ENCODE measurements around the gene CHD6. TPM values are rescaled to one million over a fixed set of nuclear protein-coding genes. Genes with fewer than 3 reads are reported as not detected.

The CHD6 gene
- total RNA-seq, 5 donors from 2014 or later (not counting 1 experiment from before 2014, with no cell fraction given), result 68.4 to 105 (median 74.9) TPM

DNA sequence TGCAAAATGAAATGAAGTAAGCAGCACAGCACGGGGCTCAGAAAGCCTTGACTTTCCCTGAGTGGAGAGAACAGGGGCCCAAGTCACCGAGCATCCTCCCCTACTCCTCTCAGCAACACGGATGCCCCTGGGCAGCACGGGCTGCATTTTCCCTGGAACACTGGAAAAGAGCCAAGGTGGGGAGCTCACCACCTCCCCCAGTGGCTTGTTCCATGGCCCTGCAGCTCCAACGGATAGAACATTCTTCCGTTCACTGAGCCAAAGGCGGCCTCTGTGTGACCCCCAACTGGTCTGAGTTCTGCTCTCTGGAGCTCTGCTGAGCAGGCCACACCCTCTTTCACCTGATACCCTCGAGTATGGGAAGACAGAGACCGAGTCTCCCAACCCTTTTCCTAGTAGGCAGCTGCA is 230.7 kb downstream of the CHD6 start:
- H3K27me3 Mint-ChIP-seq, result peaks cover 3 to 4% of the 10 kb centered on the region in 2 donors
- H3K4me1 ChIP-seq (ENCODE audit: control insufficient read depth in 1 of 2, extremely low read depth in 1 of 2, insufficient read depth in 2 of 2, low read length in 2 of 2), result no peaks in the 10 kb centered on the region
- no peak overlapping the region for H3K4me3 Mint-ChIP-seq
- no peaks in the 10 kb centered on the region for H3K36me3 ChIP-seq (ENCODE audit: control insufficient read depth in 2 of 2, extremely low read depth in 1 of 2, insufficient read depth in 1 of 2, low read length in 1 of 2)
- peaks cover 0 to 17% of the 10 kb centered on the region in 2 experiments for H3K27me3 ChIP-seq (replicated peaks in 1 of 2; ENCODE audit: control insufficient read depth in 2 of 2, extremely low read depth in 1 of 2, insufficient read depth in 2 of 2, low read length in 1 of 2)
- DNase-seq (no peak), ATAC-seq (replicated peaks in 1 of 4) (no peak)
- no peaks in the 10 kb centered on the region for H3K36me3 Mint-ChIP-seq
- no peak overlapping the region for H3K4me3 ChIP-seq (ENCODE audit: control insufficient read depth in 1 of 2, extremely low read depth in 1 of 2, low read length in 1 of 2)
- WGBS (ENCODE audit: insufficient coverage), result 78% methylated on average over 6 of the region's 9 CpGs
- no peaks in the 10 kb centered on the region for H3K4me1 Mint-ChIP-seq
- no peaks in the 10 kb centered on the region for H3K9me3 ChIP-seq
- no peak overlapping the region for H3K27ac ChIP-seq (ENCODE audit: low read length)
- H3K9me3 Mint-ChIP-seq, result no peaks in the 10 kb centered on the region
- no peak overlapping the region for H3K27ac Mint-ChIP-seq
- POLR2A ChIA-PET, result no interaction called here
- CTCF ChIA-PET, result no interaction called here

DNA sequence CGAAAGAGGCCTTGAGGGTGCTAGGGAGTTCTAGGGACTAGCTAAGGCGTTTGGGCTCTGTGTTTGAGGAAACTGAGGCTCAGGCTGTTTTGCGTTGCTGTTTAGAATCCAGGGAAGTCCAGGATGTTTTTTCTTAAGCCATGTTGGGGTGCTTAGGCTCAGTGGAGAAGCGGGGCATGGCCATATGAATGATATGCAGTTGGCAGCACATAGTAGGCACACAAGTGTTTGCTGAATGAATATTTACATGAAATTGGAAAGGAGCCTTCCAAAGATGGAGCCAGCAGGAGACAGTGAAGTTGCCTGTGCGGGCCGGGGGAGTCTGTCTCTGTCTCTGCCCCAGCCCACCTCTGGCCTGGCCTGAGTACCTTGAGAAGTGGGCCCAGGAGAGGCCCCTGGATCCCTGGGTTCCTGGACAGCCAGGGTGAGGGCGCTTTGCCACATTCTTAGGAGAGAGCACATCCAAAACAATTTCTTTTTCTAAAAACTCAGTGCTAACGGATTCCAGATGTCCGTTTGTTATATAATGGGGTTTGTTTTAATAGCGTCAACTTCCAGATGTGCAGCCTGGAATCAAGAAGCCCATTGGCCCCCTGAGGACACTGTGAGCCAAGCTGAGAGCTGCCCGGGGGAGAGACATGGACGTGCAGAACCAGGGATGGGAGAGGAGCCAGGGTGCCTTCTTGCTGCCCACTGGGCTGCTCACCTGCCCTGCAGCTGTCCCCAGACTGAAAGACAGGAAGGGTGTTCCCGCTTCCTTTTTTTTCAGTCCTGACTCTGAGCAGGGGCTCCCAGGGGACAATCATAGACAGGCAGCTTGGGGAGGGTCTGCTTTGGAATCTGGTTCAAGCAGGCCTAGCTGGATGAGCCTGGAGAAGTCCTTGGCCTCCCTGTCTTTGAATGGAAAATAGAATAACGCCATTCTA is 231.4 kb downstream of the CHD6 start:
- ChIA-PET CTCF (interaction anchor here in 1 of 2 donors (0.6 kb wide), 1 partner anchor 21 kb away, joined by 7 read pairs; no protein-coding TSS in a partner anchor), POLR2A (no interaction called here)

DNA sequence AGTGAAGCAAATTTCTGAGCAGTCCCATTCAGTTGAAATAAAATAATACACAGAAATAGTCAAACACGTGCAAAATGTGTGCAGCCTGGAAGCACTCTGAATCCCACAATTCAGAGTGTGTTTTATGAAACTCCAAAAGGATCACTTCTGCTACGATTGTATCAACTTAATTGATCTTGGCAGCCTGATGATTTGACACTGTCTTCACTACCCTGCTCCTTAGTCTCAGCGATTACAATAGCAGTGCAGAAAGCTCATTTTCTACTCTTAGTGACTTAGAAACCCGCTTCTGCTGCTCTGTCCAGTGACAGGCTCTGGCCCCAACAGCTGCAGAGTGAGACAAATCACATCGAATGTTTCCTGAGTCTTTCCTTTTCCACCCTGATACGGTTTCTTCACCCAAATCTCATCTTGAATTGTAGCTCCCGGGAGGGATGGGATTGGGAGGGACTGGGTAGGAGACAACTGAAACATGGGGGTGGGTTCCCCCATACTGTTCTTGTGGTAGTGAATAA is 235.3 kb downstream of the CHD6 start:
- no peaks in the 10 kb centered on the region for H3K4me1 ChIP-seq (ENCODE audit: control insufficient read depth in 1 of 2, extremely low read depth in 1 of 2, insufficient read depth in 2 of 2, low read length in 2 of 2)
- no peak overlapping the region for H3K4me3 ChIP-seq (ENCODE audit: control insufficient read depth in 1 of 2, extremely low read depth in 1 of 2, low read length in 1 of 2)
- ChIA-PET CTCF (no interaction called here), POLR2A (no interaction called here)
- no peak overlapping the region for H3K27ac Mint-ChIP-seq
- ATAC-seq (replicated peaks in 1 of 4) (no peak), DNase-seq (no peak)
- H3K9me3 ChIP-seq, result no peaks in the 10 kb centered on the region
- no peaks in the 10 kb centered on the region for H3K36me3 Mint-ChIP-seq
- H3K27me3 Mint-ChIP-seq, result peaks cover 16 to 25% of the 10 kb centered on the region in 2 donors
- H3K4me3 Mint-ChIP-seq, result no peak overlapping the region
- H3K9me3 Mint-ChIP-seq, result no peaks in the 10 kb centered on the region
- peaks cover 4 to 25% of the 10 kb centered on the region in 2 experiments for H3K27me3 ChIP-seq (replicated peaks in 1 of 2; ENCODE audit: control insufficient read depth in 2 of 2, extremely low read depth in 1 of 2, insufficient read depth in 2 of 2, low read length in 1 of 2)
- 73% methylated on average over 4 of the region's 7 CpGs for WGBS (ENCODE audit: insufficient coverage)
- H3K4me1 Mint-ChIP-seq, result peaks cover 0 to 13% (median 3%) of the 10 kb centered on the region in 3 donors
- no peaks in the 10 kb centered on the region for H3K36me3 ChIP-seq (ENCODE audit: control insufficient read depth in 2 of 2, extremely low read depth in 1 of 2, insufficient read depth in 1 of 2, low read length in 1 of 2)
- H3K27ac ChIP-seq (ENCODE audit: low read length), result no peak overlapping the region

More for the DNA sequence above, 231.4 kb downstream of the CHD6 start:
- Mint-ChIP-seq H3K36me3 (no peaks in the 10 kb centered on the region), H3K9me3 (no peaks in the 10 kb centered on the region), H3K4me3 (no peak overlapping the region), H3K27ac (no peak overlapping the region), H3K27me3 (peaks cover 4 to 5% of the 10 kb centered on the region in 2 donors), H3K4me1 (no peaks in the 10 kb centered on the region)
- H3K9me3 ChIP-seq, result no peaks in the 10 kb centered on the region
- peaks cover 0 to 17% of the 10 kb centered on the region in 2 experiments for H3K27me3 ChIP-seq (replicated peaks in 1 of 2; ENCODE audit: control insufficient read depth in 2 of 2, extremely low read depth in 1 of 2, insufficient read depth in 2 of 2, low read length in 1 of 2)
- ATAC-seq (replicated peaks in 1 of 4), result no peak
- H3K36me3 ChIP-seq (ENCODE audit: control insufficient read depth in 2 of 2, extremely low read depth in 1 of 2, insufficient read depth in 1 of 2, low read length in 1 of 2), result no peaks in the 10 kb centered on the region
- no peak for DNase-seq
- no peaks in the 10 kb centered on the region for H3K4me1 ChIP-seq (ENCODE audit: control insufficient read depth in 1 of 2, extremely low read depth in 1 of 2, insufficient read depth in 2 of 2, low read length in 2 of 2)
- no peak overlapping the region for H3K27ac ChIP-seq (ENCODE audit: low read length)
- WGBS (ENCODE audit: insufficient coverage), result 81% methylated on average over 9 of the region's 14 CpGs
- H3K4me3 ChIP-seq (ENCODE audit: control insufficient read depth in 1 of 2, extremely low read depth in 1 of 2, low read length in 1 of 2), result no peak overlapping the region

DNA sequence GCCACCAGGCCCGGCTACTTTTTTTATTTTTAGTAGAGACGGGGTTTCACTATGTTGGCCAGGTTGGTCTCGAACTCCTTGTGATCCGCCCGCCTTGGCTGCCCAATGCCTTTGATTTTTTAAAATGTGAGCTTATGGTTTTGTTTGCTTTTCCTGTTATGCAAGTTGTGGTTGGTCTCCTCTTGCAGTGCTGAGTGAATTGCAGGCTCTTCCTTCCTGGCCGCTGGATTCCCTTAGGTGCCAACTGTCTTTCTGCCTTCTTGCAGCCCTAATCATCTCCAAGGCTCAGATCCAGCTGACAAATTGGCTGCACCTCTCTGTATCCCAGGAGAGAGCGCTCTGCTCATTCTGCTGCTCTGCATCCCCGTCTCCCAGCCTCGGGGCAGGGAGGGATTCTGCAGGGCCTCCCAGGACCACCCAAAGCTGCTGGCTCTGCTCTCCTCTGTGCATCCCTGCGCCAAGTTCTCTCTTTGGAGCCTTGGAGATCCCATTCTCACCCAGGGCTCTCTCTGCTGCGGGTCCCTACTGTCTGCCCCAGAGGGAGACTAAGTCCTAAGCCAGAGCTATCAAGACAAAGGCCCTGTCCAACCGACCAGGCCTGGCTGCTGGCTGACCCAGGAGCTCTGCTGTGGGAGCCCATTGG is 237.5 kb downstream of the CHD6 start:
- CTCF ChIA-PET, result no interaction called here

DNA sequence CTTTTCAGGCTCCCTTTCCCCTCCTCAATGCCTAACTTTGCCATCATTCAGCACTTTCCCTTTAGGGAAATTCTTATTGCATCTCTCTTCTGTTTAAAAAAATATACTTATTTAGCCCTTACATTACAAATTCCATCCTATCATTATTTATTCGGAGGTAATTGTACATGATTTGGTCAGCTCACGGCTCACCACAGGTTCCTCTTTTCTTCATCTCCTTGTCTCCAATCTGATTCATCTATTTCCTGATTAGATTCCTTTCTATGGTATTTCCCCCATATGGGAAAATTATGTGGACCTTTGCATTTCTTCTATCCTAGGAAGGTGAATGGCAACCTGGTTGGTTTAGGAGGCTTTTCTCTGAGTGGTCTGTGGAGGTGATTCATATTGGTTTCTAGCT is 238.6 kb downstream of the CHD6 start:
- DNase-seq (no peak), ATAC-seq (replicated peaks in 1 of 4) (no peak)
- Histone ChIP-seq H3K27ac (ENCODE audit: low read length) (no peak overlapping the region), H3K36me3 (ENCODE audit: control insufficient read depth in 2 of 2, extremely low read depth in 1 of 2, insufficient read depth in 1 of 2, low read length in 1 of 2) (no peaks in the 10 kb centered on the region), H3K4me3 (ENCODE audit: control insufficient read depth in 1 of 2, extremely low read depth in 1 of 2, low read length in 1 of 2) (no peak overlapping the region), H3K9me3 (no peaks in the 10 kb centered on the region), H3K27me3 (replicated peaks in 1 of 2; ENCODE audit: control insufficient read depth in 2 of 2, extremely low read depth in 1 of 2, insufficient read depth in 2 of 2, low read length in 1 of 2) (peaks cover 4 to 37% of the 10 kb centered on the region in 2 experiments), H3K4me1 (ENCODE audit: control insufficient read depth in 1 of 2, extremely low read depth in 1 of 2, insufficient read depth in 2 of 2, low read length in 2 of 2) (no peaks in the 10 kb centered on the region)
- Mint-ChIP-seq H3K36me3 (no peaks in the 10 kb centered on the region), H3K4me1 (peaks cover 0 to 13% (median 3%) of the 10 kb centered on the region in 3 donors), H3K4me3 (no peak overlapping the region), H3K27me3 (peaks cover 31 to 52% of the 10 kb centered on the region in 2 donors), H3K9me3 (no peaks in the 10 kb centered on the region), H3K27ac (no peak overlapping the region)
- no CpG with 5 or more reads among the region's 2 CpGs for WGBS (ENCODE audit: insufficient coverage)
- POLR2A ChIA-PET, result no interaction called here
- CTCF ChIA-PET, result no interaction called here

More for the DNA sequence above, 237.5 kb downstream of the CHD6 start:
- Histone ChIP-seq H3K27ac (ENCODE audit: low read length) (no peak overlapping the region), H3K4me1 (ENCODE audit: control insufficient read depth in 1 of 2, extremely low read depth in 1 of 2, insufficient read depth in 2 of 2, low read length in 2 of 2) (no peaks in the 10 kb centered on the region), H3K36me3 (ENCODE audit: control insufficient read depth in 2 of 2, extremely low read depth in 1 of 2, insufficient read depth in 1 of 2, low read length in 1 of 2) (no peaks in the 10 kb centered on the region), H3K4me3 (ENCODE audit: control insufficient read depth in 1 of 2, extremely low read depth in 1 of 2, low read length in 1 of 2) (no peak overlapping the region), H3K9me3 (no peaks in the 10 kb centered on the region), H3K27me3 (replicated peaks in 1 of 2; ENCODE audit: control insufficient read depth in 2 of 2, extremely low read depth in 1 of 2, insufficient read depth in 2 of 2, low read length in 1 of 2) (peaks cover 4 to 27% of the 10 kb centered on the region in 2 experiments)
- Mint-ChIP-seq H3K9me3 (no peaks in the 10 kb centered on the region), H3K4me1 (peaks cover 0 to 13% (median 3%) of the 10 kb centered on the region in 3 donors), H3K27me3 (peaks cover 35 to 46% of the 10 kb centered on the region in 2 donors), H3K4me3 (no peak overlapping the region), H3K36me3 (no peaks in the 10 kb centered on the region), H3K27ac (no peak overlapping the region)
- 75% methylated on average over 9 of the region's 12 CpGs for WGBS (ENCODE audit: insufficient coverage)
- ATAC-seq (replicated peaks in 1 of 4), result no peak
- POLR2A ChIA-PET, result no interaction called here
- no peak for DNase-seq

DNA sequence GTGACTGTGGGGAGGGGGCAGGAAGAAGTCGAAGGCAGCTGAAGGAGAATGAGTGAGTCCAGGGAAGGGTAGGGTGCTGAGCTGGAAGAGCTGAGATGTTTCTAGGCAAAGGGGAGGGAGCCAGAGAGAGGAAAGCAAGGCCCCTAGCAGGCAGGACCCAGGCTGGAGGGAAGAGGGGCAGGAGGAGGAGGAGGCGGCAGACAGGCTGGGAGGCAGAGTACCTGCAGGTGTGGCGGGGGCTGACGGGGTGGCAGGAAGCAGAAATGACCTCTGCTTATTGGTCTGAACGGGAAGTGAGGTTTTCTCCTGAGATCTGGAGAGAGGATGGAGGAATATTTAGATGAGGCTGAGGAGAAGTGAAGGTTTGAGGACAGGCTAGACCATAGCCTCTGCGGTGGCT is 240.9 kb downstream of the CHD6 start:
- no peaks in the 10 kb centered on the region for H3K4me1 ChIP-seq (ENCODE audit: control insufficient read depth in 1 of 2, extremely low read depth in 1 of 2, insufficient read depth in 2 of 2, low read length in 2 of 2)
- peaks cover 37 to 69% of the 10 kb centered on the region in 2 donors for H3K27me3 Mint-ChIP-seq
- ChIA-PET CTCF (no interaction called here), POLR2A (interaction anchor here in 1 of 2 donors (0.6 kb wide), 1 partner anchor 59 kb away, joined by 3 read pairs; no protein-coding TSS in a partner anchor)
- ATAC-seq (replicated peaks in 1 of 4) (no peak), DNase-seq (no peak)
- H3K9me3 Mint-ChIP-seq, result peaks cover 0 to 4% (median 0%) of the 10 kb centered on the region in 3 donors
- no peaks in the 10 kb centered on the region for H3K36me3 ChIP-seq (ENCODE audit: control insufficient read depth in 2 of 2, extremely low read depth in 1 of 2, insufficient read depth in 1 of 2, low read length in 1 of 2)
- no peaks in the 10 kb centered on the region for H3K36me3 Mint-ChIP-seq
- peaks cover 4 to 52% of the 10 kb centered on the region in 2 experiments for H3K27me3 ChIP-seq (replicated peaks in 1 of 2; ENCODE audit: control insufficient read depth in 2 of 2, extremely low read depth in 1 of 2, insufficient read depth in 2 of 2, low read length in 1 of 2)
- no peaks in the 10 kb centered on the region for H3K9me3 ChIP-seq
- no peak overlapping the region for H3K4me3 Mint-ChIP-seq
- WGBS (ENCODE audit: insufficient coverage), result 28% methylated on average over 6 of the region's 6 CpGs
- peaks cover 0 to 13% (median 3%) of the 10 kb centered on the region in 3 donors for H3K4me1 Mint-ChIP-seq
- no peak overlapping the region for H3K27ac Mint-ChIP-seq
- H3K4me3 ChIP-seq (ENCODE audit: control insufficient read depth in 1 of 2, extremely low read depth in 1 of 2, low read length in 1 of 2), result no peak overlapping the region
- no peak overlapping the region for H3K27ac ChIP-seq (ENCODE audit: low read length)

Measured in T-cell (primary cell).